ENCODE data around the gene GAST.
"Not testable (repeated sequence)": the region's sequence is repeated elsewhere in the genome, so short reads cannot be mapped to it uniquely, and the experiment has no call there.

The GAST gene, protein sequence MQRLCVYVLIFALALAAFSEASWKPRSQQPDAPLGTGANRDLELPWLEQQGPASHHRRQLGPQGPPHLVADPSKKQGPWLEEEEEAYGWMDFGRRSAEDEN

DNA sequence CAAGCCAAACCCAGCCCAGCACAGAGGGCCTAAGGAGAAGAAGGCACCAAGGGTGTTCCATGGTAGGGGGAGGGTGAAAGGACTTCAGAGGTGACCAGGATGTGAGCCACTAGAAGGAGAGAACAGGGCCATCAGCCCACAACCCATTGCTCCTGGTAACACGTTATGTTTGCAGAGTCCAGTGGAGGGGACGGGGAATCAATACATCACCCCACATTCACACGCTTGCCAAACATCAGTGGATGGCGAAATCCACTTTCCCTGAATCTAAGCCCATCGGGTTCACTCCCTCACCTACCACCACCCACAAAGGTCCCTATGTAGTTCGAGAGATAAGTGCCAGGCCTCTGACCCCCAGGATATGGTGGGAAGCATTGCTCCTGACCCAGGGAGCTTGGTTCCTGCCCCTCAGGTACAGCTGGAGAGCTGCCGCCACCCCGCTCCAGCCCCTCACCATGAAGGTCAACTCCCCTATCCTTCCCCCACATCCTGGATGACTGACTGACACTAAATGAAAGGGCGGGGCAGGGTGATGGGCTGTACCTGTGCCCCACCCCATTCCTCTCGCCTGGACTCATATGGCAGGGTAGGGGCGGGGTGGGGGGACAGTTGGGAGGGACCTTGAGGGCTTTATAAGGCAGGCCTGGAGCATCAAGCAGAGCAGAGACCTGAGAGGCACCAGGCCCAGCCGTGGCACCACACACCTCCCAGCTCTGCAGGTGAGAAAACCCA is at the start of gene GAST:
Gene GAST (plus strand): TSS at position 663 of the 732 bp plus-strand sequence. CDS start 3,106 bp downstream, outside the sequence.
- DNase-seq: no peak

DNA sequence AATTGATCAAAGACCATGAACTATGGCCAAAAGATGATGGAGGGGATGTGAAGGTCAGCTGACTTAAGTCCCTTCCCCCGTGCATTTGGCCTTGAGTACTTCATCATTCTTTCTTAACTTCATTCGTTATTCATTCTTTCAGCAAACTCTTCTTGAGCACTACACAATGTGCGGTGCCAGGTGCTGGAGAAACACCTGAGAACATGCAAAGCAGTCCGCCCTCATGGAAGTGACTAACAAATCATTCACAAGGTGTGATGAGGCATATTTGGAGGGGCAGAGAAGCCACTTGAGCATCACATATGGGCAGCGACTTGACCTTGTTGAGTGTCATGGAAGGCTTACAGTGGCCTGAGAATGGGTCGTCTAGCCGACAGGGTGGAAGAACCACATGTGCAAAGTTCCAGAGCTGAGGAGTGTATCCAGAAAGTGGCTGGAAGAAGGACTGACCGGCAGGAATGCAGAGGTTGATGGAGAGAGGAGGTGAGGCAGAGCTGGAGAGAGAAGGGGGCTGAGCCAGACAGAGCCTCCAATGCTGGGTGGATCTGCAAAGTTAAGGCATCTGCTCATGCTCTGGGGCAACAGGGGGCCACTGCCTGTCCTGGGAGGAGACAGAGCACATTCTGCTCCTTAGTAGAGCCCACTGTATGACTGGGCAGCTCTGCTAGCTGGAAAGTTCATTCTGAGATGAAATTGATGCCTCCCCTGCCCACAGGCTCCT is 48.5 kb upstream of the GAST start:
- DNase-seq: no peak

DNA sequence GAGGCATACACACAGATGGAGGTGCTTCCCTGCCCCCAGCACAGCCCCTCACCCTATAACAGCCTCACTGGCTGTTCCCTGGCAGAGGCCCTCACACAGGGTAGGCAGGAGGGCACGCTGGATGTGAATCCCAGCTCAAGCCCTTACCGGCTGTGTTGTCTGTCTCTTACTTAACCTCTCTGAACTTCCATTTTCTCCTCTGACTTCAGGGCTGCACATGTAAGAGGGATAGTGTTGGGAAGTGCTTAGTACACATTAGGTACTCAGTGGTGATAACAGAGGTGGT is 48.0 kb upstream of the GAST start:
- DNase-seq: no peak

DNA sequence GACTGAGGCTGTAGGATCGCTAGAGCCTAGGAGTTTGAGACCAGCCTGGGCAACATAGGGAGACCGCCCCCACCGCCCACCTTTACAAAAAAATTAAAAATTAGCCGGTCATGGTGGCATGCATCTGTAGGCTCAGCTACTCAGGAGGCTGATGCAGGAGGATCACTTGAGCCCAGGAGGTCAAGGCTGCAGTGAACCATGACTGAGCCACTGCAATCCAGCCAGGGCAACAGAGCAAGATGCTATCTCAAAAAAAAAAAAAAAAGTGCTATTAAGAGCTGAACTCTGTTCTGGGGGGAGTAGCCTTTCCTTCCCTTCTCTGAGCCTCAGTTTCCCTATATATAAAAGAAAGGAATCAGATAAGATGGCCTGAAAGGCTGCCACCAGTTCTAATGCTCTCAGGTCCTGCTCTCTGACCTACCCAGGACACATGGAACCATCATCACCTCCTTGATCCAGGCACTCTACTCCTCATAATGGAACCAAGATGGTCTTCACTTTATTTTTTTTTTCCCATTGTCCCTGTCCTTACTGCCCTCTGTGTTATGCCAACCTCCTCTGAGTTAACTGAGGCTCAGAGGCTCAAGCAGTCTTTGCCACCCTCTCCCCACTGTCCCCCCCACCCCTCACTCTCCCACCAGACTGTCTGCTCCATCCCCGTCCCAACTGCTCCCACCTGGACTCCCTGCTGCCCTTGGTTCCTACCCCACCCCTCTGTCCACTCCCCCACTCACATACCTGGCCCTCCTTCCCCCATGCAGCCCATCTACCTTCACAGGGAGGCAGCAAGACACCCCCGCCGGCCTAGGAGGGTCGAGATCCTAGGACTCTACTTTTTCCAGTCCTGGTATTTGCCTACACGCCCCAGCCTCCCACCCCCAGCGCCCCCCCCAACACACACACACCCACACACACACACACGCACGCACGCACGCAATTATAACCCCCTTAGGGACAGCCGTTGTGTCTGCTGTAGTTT is 47.3 kb upstream of the GAST start:
- no peak for DNase-seq

DNA sequence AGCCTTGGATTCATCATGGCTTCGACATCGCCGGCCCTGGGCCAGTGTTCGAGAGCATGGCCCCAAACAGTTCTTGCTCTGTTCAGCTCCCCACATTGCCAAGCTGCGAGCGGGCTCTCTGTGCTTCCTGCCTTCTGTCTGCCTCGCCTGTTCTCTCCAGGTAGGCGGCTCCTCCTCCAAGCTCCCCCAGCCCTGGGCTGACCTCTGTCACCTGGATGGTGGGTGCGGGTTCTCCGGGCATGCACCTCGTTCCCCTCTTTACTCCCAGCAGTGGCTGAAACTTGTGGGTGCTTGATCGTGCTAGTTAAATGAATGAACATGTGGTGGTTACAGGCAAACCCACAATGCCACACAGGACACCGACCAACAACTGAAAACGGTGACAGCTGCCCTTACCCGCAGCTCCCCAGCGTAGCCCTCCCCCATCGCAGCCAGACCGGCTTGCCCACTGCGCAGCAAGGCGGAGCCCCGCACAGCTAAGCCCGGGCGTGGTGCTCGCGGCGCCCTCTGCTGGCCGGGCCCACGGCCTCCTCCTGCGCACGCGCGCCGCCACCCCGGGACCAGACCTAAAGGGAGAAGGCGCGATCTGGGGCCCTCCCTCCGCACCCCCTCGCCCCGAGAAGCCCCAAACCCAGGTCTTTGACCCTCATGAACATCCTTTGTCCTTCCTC is 46.4 kb upstream of the GAST start:
- DNase-seq: peak; percentile 77

DNA sequence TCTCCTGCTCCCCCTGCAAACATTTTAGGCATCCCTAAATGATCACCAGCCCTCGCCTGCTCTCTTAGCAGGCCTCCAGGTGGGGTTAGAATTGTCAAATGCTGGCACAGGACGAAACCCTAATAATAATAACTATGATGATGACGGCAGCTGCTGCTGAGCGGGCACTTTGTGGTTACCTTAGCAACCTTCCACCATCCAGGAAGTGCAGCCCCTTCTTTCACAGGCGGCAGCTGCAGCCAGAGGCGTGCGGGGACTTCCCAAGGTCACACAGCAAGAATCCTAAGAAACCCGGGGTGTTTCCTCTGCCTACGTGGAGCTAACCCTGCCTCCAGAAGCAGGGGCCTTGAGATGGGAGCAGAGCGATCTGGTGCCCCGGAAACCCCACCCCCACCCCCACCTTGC is 45.9 kb upstream of the GAST start:
- peak; percentile 63 for DNase-seq

DNA sequence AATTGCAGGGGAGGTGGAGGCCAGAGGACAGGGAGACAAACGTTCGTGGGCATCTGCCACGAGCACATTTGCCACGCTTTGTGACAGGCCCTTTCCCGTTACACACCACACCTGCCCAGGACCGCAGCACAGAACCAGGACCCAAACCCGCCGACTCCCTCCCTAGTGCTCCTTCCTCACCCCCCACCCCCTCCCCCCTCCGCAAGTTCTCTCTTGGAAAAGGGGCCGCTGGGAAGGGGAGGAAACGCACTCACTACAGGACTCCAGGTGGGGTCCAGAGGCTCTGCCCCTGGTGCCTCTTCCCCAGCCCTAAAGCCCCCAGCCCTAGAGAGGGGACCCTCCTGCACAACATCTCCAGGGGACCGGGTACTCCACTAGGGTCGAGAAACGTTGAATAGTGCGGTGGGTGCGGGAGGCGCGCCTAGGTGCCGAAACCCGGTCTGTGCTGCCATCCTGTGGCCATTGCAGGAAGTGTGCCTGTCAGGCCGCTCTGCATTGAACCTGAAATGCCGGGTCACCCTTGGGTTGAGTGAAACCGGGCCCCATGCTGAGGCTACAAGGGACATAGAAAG is 45.3 kb upstream of the GAST start:
- peak; percentile 58 for DNase-seq

DNA sequence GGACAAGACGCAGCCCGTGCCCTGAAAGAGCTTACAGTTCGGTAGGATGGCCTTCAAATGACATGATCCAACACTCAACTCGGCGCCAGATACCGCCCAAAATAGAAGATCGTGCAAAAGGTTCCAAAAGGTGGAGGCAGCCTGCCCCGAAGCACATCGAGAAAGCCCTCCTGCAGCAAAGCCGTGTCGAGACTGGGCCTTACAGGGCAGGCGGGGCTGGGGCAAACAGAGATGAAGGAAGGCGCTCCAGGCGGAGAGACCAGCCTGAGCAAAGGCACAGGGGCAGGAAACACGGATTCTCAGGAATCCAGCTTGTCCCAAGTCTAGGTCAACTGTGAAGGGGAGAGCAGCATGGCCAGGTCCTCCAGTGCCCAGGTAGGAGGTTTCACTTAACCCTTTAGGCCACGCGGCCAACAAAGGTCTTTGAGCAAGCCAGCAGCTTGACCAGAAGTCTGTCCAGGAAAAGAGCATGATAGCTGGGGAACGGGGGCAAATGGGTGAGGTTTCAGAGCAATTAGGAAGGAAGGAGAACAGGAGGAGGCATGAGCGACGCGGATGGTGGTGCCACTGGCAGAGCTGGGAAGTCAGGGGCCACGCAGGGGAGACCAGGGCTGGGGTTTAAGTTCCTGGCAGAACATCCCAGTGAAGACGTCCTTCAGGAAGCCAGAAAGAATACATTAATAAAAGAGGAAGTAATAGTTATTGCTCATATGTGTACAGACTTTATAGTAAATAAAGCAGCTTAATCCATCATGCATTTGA is 44.7 kb upstream of the GAST start:
- DNase-seq: no peak

DNA sequence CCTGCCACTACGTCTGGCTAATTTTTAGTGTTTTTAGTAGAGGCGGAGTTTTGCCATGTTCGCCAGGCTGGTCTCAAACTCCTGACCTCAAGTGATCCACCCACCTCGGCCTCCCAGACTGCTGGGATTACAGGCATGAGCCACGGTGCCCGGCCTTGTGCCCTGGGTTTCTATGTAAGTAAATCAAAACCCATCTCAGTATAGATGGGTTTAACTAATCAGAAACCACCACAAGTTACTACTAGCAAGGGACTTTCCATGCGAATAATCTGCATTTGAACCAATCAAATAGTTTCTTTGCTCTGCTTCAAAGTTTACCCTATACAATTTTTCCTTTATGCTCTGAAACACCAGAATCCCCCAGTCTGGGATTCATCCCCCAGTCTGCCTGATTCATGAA is 40.0 kb upstream of the GAST start:
- DNase-seq: no peak

DNA sequence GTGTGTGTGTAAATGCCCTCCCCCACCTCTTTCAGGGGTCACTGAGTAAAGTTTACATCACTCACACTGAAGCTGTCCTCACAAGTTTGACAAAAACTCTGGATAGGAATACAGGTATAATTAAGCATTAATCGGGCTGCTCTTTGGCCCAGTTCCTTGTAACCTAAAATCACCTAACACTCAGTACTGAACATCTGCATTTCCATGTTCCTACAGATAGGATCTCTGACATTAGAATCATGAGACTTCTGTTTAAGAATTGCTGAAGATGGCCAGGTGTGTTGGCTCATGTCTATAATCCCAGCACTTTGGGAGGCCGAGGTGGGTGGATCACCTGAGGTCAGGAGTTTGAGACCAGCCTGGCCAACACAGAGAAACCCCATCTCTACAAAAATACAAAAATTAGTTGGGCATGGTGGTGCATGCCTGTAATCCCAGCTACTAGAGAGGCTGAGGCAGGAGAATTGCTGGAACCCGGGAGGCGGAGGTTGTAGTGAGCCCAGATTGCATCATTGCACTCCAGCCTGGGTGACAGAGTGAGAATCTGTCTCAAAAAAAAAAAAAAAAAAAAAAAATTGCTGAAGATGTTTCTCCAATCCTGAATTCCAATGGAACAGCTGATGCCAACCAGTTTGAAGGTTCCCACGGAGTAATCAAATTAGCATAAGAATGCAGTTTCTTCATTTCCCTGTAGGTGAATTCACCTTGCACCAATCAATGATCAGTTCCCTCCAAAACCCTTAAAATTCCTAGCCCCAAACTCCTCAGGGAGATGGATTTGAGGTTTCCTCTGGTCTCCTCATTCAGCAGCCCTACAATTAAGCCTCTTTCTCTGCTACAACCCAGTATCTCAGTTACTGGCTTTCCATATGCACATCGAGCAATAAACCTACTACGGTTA is 36.7 kb upstream of the GAST start:
- not testable (repeated sequence) for DNase-seq

DNA sequence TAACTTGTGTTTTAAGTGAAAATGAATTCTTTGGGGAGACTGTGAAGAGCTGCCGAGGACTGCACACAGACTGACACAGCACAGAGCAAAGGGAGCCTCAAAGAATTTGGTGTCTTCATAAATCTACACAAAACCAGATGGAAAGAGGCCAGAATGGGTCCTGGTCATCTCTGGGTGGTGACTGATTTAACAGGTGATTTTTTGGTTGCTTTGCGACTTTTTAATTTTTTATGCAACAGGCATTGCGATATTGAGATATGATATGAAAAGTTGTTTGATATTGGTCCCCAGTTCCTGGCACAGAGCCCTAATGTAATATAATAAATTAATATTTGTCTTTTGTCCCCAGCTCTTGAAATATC is 36.1 kb upstream of the GAST start:
- DNase-seq: no peak

DNA sequence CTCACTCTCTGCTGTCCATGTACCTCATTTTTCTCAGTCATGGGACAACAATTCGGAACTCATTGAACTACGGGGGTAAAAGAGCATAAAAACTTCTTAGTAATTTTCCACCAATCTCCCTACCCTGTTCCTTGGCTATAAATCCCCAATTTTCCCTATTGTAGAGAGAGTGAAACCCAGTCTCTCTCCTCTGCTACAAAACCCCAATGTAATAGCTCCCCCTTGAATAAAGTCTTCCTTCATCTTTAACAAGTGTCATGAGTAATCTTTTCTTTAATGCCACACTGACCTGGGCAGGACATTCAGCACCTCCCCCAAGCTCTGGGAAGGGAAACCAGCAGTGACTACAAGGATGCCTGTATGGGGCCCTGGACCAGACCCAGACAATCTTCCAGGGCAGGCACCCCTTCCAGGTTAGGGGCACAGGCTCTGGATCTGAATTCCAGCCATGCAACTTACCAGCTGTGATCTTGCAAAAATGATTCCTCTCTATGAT is 33.7 kb upstream of the GAST start:
- peak; percentile 42 for DNase-seq

DNA sequence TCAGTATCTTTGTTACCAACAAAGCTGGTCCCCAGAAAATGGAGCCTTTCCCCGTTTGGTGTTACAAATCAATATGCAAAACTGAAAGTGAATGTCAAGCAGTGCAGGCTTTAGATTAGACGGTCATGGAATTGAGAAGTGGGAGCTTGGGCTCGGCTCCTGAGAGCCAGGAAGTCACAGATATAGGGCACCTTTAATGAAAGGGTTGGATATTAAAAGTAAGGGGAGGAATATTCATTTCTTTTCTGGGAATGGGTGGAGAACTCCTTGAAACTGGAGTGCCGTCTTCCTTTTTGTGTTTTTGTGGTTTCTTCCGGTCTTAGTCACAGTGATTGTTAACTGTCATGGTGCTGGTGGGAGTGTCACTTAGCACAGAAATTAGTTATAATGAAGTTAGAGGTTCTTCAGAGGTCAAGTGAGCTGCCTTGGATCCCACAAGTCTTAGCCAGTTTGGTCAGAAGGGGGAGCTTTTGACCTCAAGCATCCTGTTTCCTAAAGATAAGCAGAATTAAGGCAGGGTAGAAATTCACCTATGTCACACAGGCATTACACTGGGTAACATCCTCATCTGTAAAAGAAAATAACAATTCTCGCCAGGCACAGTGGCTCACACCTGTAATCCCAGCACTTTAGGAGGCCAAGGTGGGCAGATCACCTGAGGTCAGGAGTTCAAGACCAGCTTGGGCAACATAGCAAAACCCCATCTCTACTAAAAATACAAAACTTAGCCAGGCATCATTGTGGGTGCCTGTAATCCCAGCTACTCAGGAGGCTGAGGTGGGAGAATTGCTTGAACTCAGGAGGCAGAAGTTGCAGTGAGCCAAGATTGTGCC is 33.0 kb upstream of the GAST start:
- peak; percentile 62 for DNase-seq

DNA sequence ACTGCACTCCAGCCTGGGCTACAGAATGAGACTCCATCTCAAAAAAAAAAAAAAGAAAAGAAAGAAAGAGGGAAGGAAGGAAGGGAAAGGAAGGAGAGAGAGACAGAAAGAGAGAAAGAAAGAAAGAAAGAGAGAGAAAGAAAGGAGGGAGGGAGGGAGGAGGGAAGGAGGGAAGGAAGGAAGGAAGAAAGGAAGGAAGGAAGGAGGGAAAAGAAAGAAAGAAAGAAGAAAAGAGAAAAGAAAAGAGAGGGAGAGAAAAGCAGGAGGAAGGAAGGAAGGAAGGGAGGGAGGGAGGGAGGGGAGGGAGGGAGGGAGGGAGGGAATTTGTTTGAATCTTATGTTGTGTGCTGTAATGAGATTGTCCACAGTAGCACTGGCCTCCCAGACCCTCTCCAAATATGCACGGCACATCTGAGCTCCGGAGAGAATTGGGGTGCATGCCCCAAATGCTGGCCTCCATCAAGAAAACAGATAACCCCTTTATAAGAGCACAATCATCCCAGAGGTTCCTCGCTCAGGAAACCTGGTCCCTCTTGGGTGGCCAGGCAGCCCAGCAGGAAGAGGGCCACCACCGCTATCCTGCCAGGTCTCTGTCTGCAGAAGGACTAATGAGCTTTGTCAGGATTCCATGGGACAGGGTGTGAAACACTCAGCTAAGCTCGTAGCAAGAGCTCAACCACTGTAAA is 32.2 kb upstream of the GAST start:
- no peak for DNase-seq

DNA sequence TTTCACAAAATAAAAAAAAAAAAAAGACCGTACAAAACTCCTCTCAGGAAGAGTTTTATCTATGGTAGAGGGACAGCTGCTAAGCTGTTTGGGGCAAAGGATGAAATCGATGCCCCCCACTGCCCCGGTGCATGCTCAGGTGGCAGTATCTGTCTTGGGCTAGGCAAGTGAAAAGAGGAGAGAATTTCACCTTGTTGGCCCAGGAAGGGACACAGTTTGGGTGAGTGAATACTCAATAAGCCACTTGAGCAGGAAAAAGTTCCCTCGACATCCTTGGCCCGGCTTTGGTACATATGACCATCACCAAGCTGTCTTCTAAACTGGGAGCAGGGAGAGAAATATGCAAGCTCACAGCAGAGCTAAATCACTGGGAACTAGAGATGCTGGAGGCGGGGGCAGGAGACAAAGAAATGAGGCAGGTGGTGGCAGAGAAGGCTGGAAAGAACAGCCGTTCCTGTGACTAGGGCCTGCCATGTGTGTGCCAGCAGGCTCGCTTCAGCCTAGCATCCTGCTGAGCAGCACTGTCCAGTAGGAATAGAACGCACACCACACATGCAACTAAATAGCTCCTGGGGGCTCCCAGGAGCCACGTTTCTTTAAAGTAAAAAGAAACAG is 31.6 kb upstream of the GAST start:
- no peak for DNase-seq

DNA sequence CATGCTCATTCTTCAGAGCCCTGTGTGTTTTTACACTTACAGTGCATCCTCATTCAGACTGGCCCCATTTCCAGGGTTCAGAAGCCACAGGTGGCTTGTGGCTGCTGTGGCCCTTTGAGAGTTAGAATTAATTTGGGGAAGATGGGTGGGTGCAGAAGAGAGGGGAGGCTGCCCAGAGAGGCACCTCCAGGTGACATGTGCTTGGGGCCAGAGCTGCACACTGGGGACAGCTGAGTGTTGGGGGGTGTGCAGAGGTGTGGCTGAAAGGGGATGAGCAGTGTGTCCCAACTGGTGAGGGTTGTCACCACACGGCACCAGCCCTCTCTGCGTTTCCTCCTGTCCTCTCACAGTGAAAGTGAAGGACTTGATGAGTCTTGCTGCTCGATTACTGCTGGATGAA is 30.4 kb upstream of the GAST start:
- DNase-seq: no peak

DNA sequence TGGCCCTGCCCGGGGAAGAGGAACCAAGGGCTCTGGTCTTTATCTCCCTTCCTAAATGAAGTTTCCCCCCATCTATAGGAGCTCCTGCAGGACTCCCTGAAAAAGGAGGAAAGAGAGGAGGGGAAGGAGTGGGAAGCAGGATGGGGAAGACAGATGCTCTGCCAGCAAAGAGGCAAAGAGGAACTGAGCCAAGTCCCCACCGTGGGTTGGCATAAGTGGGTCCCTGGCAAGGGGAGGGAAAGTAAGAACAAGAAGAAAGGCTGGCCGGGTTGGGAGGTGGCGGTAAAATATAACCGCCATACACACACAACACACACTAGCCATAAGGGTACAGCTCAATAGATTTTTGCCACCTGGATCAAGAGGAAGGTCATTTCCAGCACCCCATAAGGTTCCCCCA is 29.5 kb upstream of the GAST start:
- DNase-seq: no peak

DNA sequence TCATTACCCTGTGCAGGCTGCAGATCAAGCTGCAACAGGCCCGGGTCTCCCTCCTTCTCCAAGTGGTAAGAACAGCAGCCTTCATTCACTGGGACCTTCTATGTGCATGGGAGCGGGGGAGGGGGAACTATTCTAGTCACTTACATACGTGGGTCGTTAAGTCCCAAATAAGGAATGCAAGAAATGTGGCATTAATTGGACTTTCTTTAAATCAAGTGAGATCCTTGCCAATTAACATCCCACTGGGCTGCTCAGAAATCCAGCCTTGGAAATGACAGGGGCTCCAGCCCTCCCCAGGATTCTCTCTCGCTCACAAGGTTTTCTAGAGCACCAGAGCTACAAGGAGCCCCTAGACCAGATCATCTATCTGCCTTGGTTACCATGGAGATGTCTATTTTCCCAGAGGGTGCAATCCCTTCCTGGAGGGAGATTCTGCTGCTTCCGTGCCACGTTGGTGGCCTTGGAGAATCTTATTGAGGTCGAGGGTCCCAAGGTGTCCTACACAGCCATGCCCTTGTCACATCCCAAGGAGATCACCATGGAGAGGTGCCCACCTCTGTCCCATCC is 28.6 kb upstream of the GAST start:
- no peak for DNase-seq
